IgD-negative memory B cell (primary cell): ENCODE results near the gene SCUBE3. TPM values are rescaled to one million over a fixed set of nuclear protein-coding genes. Genes with fewer than 3 reads are reported as not detected.

Experiments used
- H3K27ac Mint-ChIP-seq, 3 donors: one replicate each; pipeline ENCODE4 v1.8.0; 2020 to 2022; ENCODE audit warnings: mild to moderate bottlenecking in 3 of 3, mixed read lengths in 3 of 3, moderate library complexity in 1 of 3
- H3K27me3 Mint-ChIP-seq: one replicate; pipeline ENCODE4 v1.8.0; 2021; ENCODE audit warnings: mixed read lengths
- H3K36me3 Mint-ChIP-seq: one replicate; pipeline ENCODE4 v1.8.0; 2020; ENCODE audit warnings: mild to moderate bottlenecking, mixed read lengths
- H3K4me1 Mint-ChIP-seq, 3 donors: one replicate each; pipeline ENCODE4 v1.8.0; 2020 to 2022; ENCODE audit warnings: mixed read lengths in 3 of 3, mild to moderate bottlenecking in 1 of 3
- H3K4me3 Mint-ChIP-seq, 4 donors: one replicate each; pipeline ENCODE4 v1.8.0; 2020 to 2022; ENCODE audit warnings: mild to moderate bottlenecking in 4 of 4, mixed read lengths in 4 of 4, moderate library complexity in 3 of 4
- H3K9me3 Mint-ChIP-seq, 3 donors: one replicate each; pipeline ENCODE4 v1.8.0; 2020 to 2021; ENCODE audit warnings: mixed read lengths in 3 of 3, mild to moderate bottlenecking in 1 of 3
- polyA plus RNA-seq: library from polyadenylated mRNA; unstranded; fragments of 300-500 nt; fragmentation: Illumina TruSeq; gene quantifications from one replicate; pipeline ENCODE4 v1.2.3, GENCODE V29; 2021

Gene SCUBE3
- polyA plus RNA-seq, 1 donor from 2014 or later: 0.09 TPM

DNA sequence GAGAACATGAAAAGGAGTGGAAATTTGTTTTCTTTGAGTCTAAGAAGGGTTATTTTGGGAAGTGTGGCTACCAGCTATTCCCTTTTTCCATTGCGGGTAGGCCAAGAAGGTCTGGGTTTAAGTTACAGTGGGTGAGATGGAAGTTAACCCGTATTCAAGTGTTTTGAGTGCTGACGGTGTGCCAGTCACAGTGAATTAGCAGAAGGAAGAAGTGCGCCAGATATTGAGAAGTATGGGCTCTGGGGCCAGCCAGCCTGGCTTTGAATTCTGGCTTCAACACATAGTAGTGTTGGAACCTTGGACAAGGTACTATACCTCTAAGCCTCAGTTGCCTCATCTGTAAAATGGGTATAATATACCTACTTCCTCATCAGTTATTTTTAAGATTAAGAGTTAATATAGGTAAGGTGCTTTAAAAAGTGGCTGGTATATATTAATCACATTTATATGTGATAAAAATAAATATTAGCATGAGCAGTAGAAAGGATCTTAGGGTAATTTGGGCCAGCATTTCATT lies 62.0 kb downstream of the SCUBE3 start:
- Mint-ChIP-seq H3K9me3 (no peaks in the 10 kb centered on the region), H3K27me3 (no peaks in the 10 kb centered on the region), H3K27ac (peak overlapping the region in 1 of 3 donors; percentile 46), H3K4me3 (no peak overlapping the region), H3K36me3 (peaks cover 2% of the 10 kb centered on the region), H3K4me1 (peaks cover 1 to 6% (median 5%) of the 10 kb centered on the region in 3 donors)

DNA sequence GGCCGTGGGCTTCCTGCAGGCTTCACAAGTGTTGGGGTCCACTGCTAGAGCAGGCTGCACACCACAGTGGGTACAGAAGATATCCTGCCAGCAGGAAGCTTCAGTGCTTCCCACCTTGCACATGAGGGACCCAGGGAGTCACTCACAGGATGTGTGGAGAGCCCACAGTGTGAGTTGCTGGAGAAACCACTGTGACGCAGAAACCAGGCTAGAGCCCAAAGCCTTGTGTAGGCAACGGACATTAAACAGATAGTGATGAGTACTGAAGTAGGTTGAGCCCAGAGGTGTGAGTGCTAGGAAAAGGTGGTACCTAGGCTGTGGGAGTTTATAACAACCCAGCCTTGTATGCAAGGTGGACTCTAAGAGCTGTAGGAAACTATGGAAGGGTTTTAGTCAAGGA lies 65.0 kb downstream of the SCUBE3 start:
- Mint-ChIP-seq H3K4me1 (peaks cover 1 to 6% (median 5%) of the 10 kb centered on the region in 3 donors), H3K27me3 (no peaks in the 10 kb centered on the region), H3K4me3 (no peak overlapping the region), H3K9me3 (no peaks in the 10 kb centered on the region), H3K36me3 (peaks cover 4% of the 10 kb centered on the region), H3K27ac (no peak overlapping the region)

DNA sequence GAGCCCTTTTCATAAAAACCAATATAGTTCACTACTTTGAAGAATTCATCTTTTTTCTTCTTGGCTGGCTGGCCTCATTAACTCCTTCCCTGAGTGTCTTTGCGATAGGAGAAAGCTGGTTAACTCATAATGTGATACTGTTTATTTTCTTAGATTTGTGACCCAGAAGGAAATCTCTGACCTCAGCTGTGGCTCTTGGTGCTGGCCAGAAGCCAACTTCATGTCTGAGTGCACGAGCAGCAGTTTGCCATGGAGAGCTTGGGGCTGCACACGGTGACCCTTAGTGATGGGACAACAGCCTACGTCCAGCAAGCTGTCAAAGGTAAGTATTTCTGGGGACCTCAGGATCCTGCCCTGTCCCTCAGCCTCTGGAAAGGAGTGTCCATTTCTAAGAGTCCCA lies 67.1 kb downstream of the SCUBE3 start:
- no peaks in the 10 kb centered on the region for H3K9me3 Mint-ChIP-seq
- H3K4me3 Mint-ChIP-seq: no peak overlapping the region
- no peak overlapping the region for H3K27ac Mint-ChIP-seq
- peaks cover 1 to 6% (median 3%) of the 10 kb centered on the region in 3 donors for H3K4me1 Mint-ChIP-seq
- peaks cover 4% of the 10 kb centered on the region for H3K36me3 Mint-ChIP-seq
- H3K27me3 Mint-ChIP-seq: no peaks in the 10 kb centered on the region

DNA sequence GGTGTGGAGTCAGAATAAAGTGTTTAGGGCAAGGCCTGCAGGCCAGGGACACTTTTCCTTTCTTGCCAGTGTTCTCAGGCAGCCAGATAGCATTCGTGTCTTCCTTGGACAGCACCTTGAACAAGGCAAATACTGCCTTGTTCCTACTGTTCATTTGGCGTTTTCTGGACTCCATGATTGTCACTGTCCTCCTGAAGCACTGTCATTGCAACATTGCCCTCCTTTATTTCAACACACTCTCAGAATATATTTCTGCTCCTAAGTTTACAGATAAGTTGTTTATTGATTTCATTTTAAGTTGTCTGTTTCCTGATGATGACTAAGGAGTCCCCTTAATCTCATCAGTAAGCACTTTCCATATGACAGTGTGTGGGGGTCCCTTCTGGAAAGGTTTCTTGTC lies 68.7 kb downstream of the SCUBE3 start:
- Mint-ChIP-seq H3K27ac (no peak overlapping the region), H3K36me3 (peaks cover 10% of the 10 kb centered on the region), H3K4me1 (peaks cover 0 to 6% (median 3%) of the 10 kb centered on the region in 3 donors), H3K4me3 (no peak overlapping the region), H3K27me3 (no peaks in the 10 kb centered on the region), H3K9me3 (no peaks in the 10 kb centered on the region)

DNA sequence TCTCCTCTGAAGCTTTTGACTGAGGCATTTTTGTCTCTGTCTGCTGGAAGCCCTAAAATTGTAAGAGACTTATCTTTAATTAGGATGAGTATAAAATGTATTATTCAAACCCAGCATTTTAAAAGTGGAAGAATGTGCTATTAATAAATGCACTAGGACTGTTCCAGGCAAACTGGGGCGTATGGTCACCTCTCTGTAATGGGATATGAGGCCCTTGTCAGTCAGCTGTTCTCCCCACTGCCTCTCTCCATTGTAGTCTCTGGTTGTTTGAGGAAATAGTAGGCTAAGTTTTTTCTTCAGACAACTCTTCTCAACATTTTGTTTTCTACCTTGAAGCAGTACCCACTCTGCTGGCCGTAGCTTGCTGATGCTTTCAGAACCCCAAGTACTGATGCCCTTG lies 69.6 kb downstream of the SCUBE3 start:
- peaks cover 0 to 4% (median 2%) of the 10 kb centered on the region in 3 donors for H3K4me1 Mint-ChIP-seq
- H3K4me3 Mint-ChIP-seq: no peak overlapping the region
- peaks cover 13% of the 10 kb centered on the region for H3K36me3 Mint-ChIP-seq
- no peaks in the 10 kb centered on the region for H3K27me3 Mint-ChIP-seq
- peak overlapping the region in 1 of 3 donors; percentile 86 for H3K27ac Mint-ChIP-seq
- no peaks in the 10 kb centered on the region for H3K9me3 Mint-ChIP-seq

DNA sequence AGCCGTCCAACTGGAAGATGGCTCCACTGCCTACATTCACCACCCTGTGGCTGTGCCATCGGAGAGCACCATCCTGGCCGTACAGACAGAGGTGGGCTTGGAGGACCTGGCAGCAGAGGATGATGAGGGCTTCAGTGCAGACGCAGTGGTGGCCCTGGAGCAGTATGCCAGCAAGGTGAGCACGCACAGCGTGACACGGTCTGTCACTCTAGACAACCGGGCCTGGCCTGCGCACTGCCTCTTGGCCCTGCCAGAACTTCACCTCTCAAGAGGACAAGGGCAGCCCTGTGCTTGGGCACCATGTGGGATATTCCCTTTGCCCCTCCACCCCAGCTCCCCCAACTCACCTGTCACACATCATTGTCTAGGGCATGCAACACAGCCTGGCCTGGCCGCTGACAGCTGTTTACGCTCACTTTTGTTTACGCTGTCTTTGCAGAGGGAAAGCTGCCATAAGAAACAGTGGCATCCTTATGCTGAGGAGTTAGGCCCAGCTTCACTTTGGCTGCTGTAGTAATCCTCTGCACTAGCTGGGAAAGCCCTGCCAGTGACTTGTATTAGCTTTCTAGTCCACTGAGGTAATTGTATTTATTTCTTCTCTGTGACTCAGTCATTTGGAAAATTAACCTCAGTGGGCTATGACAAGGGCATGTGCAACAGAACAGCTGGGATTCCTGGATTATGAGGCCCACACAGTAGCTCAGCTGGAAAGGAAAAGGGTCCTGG lies 74.1 kb downstream of the SCUBE3 start:
- H3K4me3 Mint-ChIP-seq: no peak overlapping the region
- no peaks in the 10 kb centered on the region for H3K27me3 Mint-ChIP-seq
- H3K9me3 Mint-ChIP-seq: no peaks in the 10 kb centered on the region
- H3K36me3 Mint-ChIP-seq: peaks cover 11% of the 10 kb centered on the region
- peaks cover 0 to 8% (median 8%) of the 10 kb centered on the region in 3 donors for H3K4me1 Mint-ChIP-seq
- no peak overlapping the region for H3K27ac Mint-ChIP-seq

DNA sequence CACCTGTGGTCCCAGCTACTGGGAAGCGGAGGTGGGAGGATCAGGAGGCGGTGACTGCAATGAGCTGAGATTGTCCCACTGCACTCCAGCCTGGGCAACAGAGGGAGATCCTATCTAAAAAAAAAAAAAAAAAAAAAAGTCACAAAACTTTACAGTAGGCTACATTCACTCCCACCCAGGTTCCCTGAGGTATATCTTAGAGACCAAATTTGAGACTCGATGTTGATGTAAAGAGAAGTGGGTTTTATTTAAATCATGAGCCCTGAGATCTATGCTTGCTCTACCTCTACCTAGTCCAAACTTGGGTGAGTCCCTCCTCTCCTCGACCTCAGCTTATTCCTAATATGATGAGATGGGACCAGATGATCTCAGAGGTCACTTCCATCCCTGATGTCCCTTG lies 75.1 kb downstream of the SCUBE3 start:
- no peaks in the 10 kb centered on the region for H3K27me3 Mint-ChIP-seq
- peaks cover 11% of the 10 kb centered on the region for H3K36me3 Mint-ChIP-seq
- H3K9me3 Mint-ChIP-seq: no peaks in the 10 kb centered on the region
- H3K27ac Mint-ChIP-seq: peak overlapping the region in 1 of 3 donors; percentile 84
- no peak overlapping the region for H3K4me3 Mint-ChIP-seq
- H3K4me1 Mint-ChIP-seq: peaks cover 0 to 8% (median 8%) of the 10 kb centered on the region in 3 donors

DNA sequence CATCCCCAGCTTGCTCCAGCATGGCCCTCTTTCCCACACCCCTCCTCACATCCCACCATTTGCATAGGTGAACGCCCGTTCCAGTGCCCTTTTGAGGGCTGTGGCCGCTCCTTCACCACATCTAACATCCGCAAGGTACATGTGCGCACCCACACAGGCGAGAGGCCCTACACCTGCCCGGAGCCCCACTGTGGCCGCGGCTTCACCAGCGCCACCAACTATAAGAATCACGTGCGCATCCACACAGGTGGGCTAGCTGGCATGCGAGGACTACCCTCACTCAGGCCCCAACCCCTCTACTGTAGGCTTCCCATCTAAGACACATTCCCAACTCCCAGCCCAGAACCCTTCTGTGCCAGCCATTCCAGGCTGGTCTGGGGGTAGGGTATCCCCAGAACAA lies 77.7 kb downstream of the SCUBE3 start:
- Mint-ChIP-seq H3K4me1 (peaks cover 6 to 12% (median 11%) of the 10 kb centered on the region in 3 donors), H3K4me3 (no peak overlapping the region), H3K27ac (peak overlapping the region in 1 of 3 donors; percentile 34), H3K9me3 (no peaks in the 10 kb centered on the region), H3K27me3 (no peaks in the 10 kb centered on the region), H3K36me3 (peaks cover 7% of the 10 kb centered on the region)

DNA sequence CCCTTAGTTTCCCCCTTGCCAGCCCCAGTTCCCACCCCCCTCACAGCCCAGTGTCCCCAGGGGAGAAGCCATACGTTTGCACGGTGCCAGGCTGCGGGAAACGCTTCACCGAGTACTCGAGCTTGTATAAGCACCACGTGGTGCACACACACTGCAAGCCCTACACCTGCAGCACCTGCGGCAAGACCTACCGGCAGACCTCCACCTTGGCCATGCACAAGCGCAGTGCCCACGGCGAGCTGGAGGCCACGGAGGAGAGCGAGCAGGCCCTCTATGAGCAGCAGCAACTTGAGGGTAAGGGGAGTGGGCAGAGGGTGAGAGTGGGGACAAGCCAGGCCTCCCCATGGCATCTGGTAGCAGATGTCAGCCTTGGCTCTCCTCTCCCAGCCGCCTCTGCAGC lies 78.7 kb downstream of the SCUBE3 start:
- Mint-ChIP-seq H3K9me3 (no peaks in the 10 kb centered on the region), H3K27ac (peak overlapping the region in 1 of 3 donors; percentile 34), H3K4me3 (no peak overlapping the region), H3K36me3 (peaks cover 4% of the 10 kb centered on the region), H3K27me3 (no peaks in the 10 kb centered on the region), H3K4me1 (peaks cover 9 to 14% (median 13%) of the 10 kb centered on the region in 3 donors)

DNA sequence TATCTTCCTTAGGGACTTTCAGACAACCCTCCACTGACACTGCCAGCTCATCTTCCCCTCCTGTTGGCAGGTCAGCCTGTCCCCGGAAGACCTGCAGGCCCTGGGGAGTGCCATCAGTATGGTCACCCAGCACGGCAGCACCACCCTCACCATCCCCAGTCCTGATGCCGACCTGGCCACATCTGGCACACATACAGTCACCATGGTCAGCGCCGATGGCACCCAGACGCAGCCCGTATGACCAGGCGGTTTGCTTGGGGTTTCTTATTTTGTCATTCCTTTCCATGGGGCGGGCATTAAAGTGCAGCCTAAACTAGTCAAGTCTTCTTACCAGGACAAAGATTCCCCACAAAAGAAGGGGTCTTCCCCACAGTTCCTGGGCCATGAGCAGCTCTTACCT lies 79.9 kb downstream of the SCUBE3 start:
- H3K27me3 Mint-ChIP-seq: no peaks in the 10 kb centered on the region
- peaks cover 2% of the 10 kb centered on the region for H3K36me3 Mint-ChIP-seq
- H3K27ac Mint-ChIP-seq: no peak overlapping the region
- H3K9me3 Mint-ChIP-seq: no peaks in the 10 kb centered on the region
- H3K4me3 Mint-ChIP-seq: no peak overlapping the region
- peaks cover 10 to 15% (median 14%) of the 10 kb centered on the region in 3 donors for H3K4me1 Mint-ChIP-seq

DNA sequence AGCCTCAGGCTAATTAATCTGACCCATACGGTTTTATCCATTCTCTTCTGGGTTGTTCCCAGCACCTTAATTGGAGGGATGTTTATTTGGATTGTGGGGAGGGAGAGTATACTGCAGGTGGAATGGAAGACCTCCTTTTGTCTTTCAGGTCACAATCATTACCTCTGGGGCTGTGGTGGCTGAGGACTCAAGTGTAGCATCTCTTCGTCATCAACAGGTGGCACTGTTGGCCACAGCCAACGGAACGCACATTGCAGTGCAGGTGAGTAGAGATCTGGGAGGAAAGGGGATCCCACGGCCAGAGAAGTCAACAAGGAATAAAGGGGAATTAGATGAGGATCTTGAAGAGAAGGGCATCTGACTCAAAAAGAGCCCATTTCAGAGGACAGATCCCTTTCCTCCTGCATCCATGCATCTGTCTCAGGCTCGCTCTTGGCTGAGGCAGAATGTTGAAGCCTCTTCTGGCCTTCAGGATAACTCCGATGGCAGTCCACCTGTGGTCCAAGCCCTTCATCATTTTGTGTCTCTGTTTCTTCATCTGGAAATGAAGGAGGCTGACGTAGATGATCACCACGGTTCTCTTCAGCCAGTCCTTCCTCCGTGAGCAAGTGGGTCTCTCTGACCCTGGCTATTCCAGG lies 80.7 kb downstream of the SCUBE3 start:
- H3K9me3 Mint-ChIP-seq: no peaks in the 10 kb centered on the region
- H3K27me3 Mint-ChIP-seq: no peaks in the 10 kb centered on the region
- H3K27ac Mint-ChIP-seq: peak overlapping the region in 1 of 3 donors; percentile 18
- peaks cover 2% of the 10 kb centered on the region for H3K36me3 Mint-ChIP-seq
- peak overlapping the region in 3 of 4 donors; percentile 38 to 64 (median 58) for H3K4me3 Mint-ChIP-seq
- H3K4me1 Mint-ChIP-seq: peaks cover 13 to 22% (median 19%) of the 10 kb centered on the region in 3 donors

DNA sequence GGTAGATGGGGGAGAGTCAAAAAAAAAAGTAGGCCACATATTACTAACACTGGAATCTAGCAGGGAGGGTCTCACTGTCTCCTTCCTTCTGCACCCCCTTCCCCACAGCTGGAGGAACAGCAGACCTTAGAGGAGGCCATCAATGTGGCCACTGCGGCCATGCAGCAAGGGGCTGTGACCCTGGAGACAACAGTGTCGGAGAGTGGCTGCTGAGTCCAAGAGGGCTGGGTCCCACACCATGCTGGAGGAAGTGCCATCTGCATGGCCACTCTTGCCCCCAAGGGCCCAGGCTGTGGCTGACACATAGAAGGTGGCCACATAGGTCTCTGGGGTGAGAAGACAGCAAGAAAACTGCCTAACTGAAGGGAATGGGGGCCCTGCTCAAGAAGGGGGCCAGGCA lies 81.3 kb downstream of the SCUBE3 start:
- H3K36me3 Mint-ChIP-seq: peaks cover 3% of the 10 kb centered on the region
- H3K27ac Mint-ChIP-seq: no peak overlapping the region
- H3K27me3 Mint-ChIP-seq: no peaks in the 10 kb centered on the region
- peaks cover 19 to 27% (median 23%) of the 10 kb centered on the region in 3 donors for H3K4me1 Mint-ChIP-seq
- H3K9me3 Mint-ChIP-seq: no peaks in the 10 kb centered on the region
- no peak overlapping the region for H3K4me3 Mint-ChIP-seq

DNA sequence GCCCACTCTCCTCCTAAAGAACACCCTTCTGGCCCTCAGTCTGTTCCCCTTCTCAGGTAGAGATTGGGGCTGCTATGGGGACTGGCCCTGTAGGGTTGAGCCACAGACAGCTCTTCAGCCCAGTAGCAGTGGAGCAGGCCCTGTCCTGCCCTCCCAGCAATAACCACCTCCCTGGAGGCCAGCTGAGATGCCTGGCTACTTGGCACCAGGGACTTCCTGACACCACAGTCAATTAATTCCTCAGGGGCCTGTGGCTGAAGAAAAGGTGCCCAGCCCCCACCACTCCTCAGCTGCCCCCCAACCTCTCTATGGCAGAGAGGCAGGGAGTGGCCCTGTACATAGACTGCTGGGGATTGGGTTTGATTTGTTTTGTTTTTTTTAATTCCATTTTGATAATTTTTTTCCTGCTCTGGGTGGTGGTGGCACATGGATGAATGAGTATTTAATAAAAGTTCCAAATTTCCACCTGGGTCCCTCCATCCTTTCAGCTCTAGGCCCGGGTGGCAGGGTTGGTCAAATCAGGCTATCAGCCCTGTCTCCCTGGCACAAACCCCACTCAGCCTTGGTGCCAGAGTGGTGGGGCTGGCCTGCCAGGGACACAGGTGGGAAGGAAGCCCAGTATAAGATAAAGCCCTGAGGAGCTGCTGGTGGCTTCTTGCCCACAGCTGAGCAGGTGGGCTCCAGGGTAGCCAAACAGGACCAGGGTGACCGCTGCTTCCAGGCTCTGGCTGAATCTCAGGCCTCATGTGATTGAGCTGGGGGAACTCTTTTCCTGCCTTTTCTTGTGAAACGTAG lies 82.0 kb downstream of the SCUBE3 start:
- Mint-ChIP-seq H3K4me1 (peaks cover 19 to 33% (median 27%) of the 10 kb centered on the region in 3 donors), H3K36me3 (peaks cover 3% of the 10 kb centered on the region), H3K27ac (no peak overlapping the region), H3K9me3 (no peaks in the 10 kb centered on the region), H3K4me3 (peak overlapping the region in 2 of 4 donors; percentile 28 to 84), H3K27me3 (no peaks in the 10 kb centered on the region)

DNA sequence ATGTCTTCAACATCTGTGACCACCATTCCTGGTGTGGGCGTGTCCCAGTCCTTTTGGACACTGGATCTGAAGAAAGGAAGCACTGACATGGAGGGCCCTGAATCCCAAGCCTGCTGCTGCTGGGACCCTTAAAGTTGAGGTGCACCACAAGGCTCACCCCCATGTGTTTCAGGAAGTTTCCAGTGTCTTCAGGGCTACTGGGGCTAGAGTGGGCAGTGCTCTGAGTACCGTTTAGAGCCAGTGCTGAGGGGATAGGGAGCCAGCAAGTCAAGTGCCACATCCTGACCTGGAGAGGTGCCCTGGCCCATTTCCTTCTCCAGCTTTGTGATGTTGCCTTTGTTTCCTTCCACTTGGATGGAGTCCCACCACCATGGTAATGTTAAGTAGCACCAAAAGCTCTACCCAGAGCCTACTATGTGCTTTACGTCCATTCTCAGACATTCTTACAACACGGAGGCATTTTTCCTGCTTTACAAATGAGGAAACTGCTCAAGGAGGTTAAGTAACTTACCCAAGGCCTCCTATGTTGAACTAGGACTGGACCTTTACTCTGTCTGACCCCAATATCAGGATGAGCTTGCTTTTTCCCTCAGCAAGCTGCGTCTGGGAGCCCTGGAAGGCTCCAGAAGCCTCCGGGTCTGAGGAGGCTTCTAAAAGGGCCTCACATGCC lies 83.3 kb downstream of the SCUBE3 start:
- H3K4me3 Mint-ChIP-seq: peak overlapping the region; percentile 84 to 92 (median 88)
- peak overlapping the region; percentile 53 to 84 (median 83) for H3K27ac Mint-ChIP-seq
- H3K27me3 Mint-ChIP-seq: no peaks in the 10 kb centered on the region
- peaks cover 19 to 39% (median 36%) of the 10 kb centered on the region in 3 donors for H3K4me1 Mint-ChIP-seq
- peaks cover 1% of the 10 kb centered on the region for H3K36me3 Mint-ChIP-seq
- H3K9me3 Mint-ChIP-seq: no peaks in the 10 kb centered on the region
